Stimulated activated CD8-positive, alpha-beta memory T cell treated with anti-CD3 and anti-CD28 coated beads, Interleukin-15, amount 100 ng/mL, for 1 hour (primary cell): Measurements from ENCODE around the gene PREX1.

Source experiments
- DNase-seq: peaks from one replicate; pipeline ENCODE4 v3.0.0-alpha.2; 2020; ENCODE audit warnings: low read depth

Gene PREX1

DNA sequence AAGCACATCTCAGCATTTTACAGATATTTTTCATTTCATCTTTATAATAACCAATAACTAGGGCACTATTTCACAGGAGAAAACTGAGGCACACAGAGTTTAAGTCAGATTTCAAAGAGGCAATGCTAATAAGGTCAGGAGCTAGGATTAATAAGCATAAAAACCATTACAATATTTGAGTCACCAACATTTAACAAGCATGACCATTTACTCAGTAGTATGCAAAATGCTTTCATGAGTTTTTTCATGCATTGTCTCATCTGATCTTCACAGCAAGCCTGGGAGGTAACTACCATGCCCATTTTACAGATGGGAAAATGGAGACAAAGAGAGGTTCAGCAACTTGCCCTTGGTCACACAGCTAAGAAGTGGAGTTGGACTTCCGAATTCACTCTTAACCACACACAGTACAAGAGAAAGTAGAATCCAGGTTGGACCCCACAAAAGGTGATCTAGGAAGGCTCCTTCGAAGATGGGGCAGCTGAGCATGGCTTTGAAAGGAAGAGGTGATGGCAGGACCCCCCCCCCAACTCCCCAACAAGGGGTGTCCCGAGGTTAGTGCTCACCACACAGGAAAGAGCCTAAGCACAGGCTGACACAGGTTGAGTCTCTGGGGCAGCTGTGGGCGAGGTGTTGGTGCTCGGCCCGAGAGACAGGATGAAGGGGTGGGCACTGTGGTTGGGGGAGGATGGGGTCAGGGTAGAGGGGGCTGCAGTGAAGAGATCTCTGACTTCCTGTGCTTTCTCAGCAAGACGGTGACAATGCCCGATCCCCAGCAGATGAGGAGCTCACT lies 108.8 kb downstream of the PREX1 start:
- DNase-seq = no peak

- no peak for DNase-seq
These were observed 110.0 kb downstream of the PREX1 start for GRCh38 chr20:48717680-48718223.

GRCh38 chr20:48717095-48717672 lies 110.6 kb downstream of the PREX1 start:
- no peak for DNase-seq

DNA sequence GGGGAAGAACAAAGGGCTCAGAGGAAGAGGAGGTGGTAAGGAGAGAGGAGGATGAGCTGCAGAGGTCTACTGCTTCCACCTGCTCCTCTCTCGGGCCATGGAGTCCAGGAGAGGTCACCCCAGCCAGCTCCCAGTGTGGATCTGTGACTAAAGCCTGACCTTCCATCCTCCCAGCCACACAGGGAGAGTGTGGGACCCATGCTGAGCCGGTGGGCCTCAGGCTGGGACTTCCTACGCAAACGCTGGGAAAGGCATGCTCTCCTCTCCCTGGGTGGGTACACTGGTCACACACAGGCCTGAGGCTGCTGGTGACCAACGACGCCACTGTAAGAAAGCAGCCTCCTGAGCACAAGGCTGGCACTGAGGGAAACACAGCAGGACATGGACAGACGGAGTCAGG lies 111.3 kb downstream of the PREX1 start:
- DNase-seq = no peak

DNA sequence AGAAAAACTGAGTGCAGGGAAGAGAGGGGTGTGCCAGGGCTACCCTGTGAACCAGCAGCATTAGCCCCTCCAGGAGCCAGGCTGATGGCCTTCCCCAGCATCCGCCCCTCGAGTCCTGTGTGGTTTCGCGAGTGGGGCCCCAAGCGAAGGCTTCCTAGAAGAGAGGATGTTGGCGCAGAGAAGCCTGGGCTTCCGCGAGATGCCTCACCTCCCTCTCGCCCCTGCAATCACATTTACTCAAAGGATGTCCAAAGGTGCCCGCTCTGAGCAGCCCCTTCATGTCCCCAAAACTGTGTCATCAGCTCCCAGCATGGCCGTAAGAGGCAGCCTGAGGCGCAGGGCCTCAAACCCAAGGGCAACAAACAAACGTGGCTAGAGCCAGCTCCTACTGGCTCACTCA lies 111.7 kb downstream of the PREX1 start:
- peak; percentile 30 for DNase-seq

GRCh38 chr20:48714764-48715163 lies 113.0 kb downstream of the PREX1 start:
- no peak for DNase-seq

- no peak for DNase-seq
These were observed 115.9 kb downstream of the PREX1 start for GRCh38 chr20:48711696-48712464.

GRCh38 chr20:48711044-48711428 lies 116.8 kb downstream of the PREX1 start:
- no peak for DNase-seq

- no peak for DNase-seq
These were observed 117.3 kb downstream of the PREX1 start for GRCh38 chr20:48710341-48711043.

DNA sequence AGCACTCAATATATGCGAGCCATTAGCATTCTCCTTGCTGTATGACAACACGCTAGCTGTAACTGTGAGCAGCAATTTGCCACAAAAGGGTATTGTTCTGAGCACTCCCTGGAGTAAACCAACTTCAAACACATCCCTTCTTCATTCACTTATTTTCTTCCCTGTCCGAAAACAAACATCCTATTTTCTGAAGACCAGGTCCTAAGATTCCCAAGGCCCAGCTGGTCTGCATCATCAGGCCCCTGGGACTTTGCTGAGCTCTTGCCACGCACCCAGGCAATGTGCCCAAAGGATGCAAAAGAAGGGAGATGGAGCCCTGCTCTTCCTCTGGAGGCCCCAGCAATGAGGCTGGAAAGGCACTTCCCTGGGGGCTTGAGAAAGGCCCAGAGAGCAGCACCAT lies 118.1 kb downstream of the PREX1 start:
- no peak for DNase-seq

GRCh38 chr20:48709058-48709691 lies 118.6 kb downstream of the PREX1 start:
- DNase-seq = no peak

DNA sequence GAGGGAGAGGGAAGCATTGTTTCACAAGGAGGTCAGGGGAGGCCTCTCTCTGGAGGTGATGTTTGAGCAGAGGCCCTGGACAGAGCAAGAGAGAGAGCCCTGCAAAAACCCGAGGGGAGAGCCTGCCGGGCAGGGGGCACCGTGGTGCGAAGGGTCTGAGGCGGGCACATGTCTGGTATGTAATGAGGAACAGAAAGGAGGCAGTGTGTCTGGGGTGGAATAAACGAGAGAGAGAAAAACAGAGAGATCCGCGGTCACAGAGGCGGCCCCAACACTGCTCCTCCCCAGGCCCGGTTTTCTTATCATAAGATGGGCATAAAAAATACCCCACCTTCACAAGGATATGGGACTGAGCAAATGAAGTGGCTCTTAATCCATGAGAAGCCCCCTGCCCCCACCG lies 119.2 kb downstream of the PREX1 start:
- DNase-seq = no peak

GRCh38 chr20:48708116-48708515 lies 119.7 kb downstream of the PREX1 start:
- DNase-seq = no peak

DNA sequence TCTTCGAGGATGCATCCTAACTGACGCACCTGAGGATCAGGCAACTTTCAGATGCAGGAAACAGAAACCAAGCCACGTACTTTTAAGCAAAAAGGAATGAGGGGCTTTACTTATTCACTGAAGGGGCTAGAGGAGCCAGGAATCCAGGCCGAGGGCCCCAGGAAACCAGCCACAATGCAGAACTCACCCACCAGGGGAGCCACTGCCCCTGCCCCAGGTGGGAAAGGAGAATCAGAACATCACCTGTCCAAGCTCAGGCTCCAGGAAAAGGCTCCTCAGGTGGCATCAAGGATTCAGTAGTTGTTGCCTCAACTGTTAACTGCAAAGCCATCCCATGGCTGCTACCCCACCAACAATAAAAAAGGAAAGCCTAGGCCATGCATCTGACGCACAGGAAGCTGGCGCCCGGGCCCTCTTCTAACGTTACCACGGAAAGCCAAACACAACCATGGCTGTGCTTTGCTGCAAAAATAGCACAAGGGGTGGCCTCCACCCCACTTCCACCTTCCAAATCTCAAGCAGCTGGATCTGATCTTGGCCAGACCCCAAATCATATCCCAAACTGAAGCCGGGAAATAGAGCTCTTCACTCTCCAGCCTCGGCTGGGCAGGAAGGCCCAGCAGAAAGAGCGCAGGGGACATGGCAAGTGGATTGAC lies 121.0 kb downstream of the PREX1 start:
- no peak for DNase-seq

- DNase-seq = no peak
These were observed 121.6 kb downstream of the PREX1 start for GRCh38 chr20:48706116-48706656.

GRCh38 chr20:48705240-48706115 lies 122.3 kb downstream of the PREX1 start:
- no peak for DNase-seq

DNA sequence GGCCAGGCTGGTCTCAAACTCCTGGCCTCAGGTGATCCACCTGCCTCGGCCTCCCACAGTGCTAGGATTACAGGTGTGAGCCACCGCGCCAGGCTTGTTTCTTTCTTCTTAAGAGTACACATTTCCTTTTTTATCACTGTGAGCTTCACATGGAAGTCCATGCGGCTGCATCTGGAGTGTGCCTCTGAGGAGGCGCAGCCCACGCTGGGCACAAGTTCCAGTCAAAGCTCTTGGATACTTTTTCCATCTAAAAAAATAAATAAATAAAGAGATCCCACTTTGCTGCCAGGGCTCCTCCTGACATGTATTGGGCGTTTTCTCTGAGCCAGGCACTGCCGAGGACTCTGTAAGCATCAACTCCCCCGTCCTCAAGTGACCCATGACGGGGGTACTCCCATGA lies 123.0 kb downstream of the PREX1 start:
- DNase-seq = no peak

DNA sequence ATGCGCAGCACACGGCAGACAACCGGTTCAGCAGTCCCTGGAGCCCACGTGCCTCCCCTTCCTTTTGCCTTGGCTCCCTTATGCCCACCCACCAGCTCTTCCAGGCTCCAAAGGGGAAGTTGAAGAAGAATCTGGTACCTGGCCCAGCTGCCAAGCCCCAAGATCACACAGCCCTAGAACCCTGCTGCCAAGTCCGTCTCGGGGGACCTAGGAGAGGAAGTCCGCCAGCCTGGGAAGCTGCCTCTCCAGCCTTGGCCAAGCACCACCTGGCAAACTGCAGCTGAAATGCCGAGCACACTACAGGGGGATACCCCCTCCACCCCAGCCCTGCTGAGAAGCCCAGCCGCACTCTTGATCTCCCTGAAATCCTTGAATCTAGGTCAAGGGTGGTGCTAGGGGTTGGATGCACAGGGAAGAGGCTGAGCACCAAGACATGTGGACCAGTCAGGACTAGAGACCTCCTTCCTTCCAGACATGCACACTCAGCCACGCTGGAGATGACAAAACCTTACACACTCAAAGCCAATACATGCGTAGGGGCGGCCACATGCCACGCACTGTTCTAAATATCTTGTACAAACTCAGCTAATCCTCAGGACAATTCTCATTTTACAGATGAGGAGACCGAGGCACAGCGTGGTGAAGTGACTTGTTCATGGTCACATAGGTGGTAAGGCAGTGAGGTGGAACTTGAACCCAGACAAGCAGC lies 124.1 kb downstream of the PREX1 start:
- no peak for DNase-seq

- DNase-seq = no peak
These were observed 124.7 kb downstream of the PREX1 start for GRCh38 chr20:48703107-48703506.
